Measurements from ENCODE around the gene MEX3D. TPM values are rescaled to one million over a fixed set of nuclear protein-coding genes. Genes with fewer than 3 reads are reported as not detected.

Gene MEX3D
- polyA plus RNA-seq, 1 donor (not counting 4 experiments of a cell fraction or from before 2014, with no cell fraction given) = 3.9 TPM

DNA sequence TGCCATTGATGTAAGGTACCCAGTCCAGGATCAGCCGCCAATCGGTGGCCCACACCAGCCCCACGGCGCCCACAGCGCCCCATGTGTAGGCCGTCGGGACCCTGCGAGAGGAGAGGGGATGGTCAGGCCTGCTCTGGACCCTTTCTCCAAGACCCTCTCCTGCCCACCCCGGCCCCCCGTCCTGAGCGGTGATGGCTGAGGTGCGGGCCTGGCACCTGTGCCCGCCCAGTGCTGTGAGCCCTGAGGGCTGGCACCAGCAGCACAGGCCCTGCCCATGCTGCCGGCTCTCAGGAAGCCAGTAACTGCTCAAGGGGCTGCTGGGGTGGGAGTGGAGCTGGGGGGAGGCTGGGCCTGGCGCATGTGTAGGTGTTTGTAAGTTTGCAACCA lies 31.3 kb upstream of the MEX3D start:
- Histone ChIP-seq H3K27me3 (ENCODE audit: control insufficient read depth, extremely low read depth, insufficient read depth, low read length) (no peaks in the 10 kb centered on the region), H3K27ac (ENCODE audit: control insufficient read depth, insufficient read depth, low read length) (no peak overlapping the region), H4K20me1 (ENCODE audit: control insufficient read depth, extremely low read depth, insufficient read depth, low read length) (peaks cover 7% of the 10 kb centered on the region), H3K36me3 (ENCODE audit: control insufficient read depth in 2 of 2, extremely low read depth in 1 of 2, insufficient read depth in 2 of 2, low read length in 2 of 2) (peaks cover 26 to 27% of the 10 kb centered on the region in 2 experiments), H3K9ac (ENCODE audit: control insufficient read depth, extremely low read depth, insufficient read depth, low read length) (no peak overlapping the region), H3K79me2 (ENCODE audit: control insufficient read depth, insufficient read depth, low read length) (peaks cover 59% of the 10 kb centered on the region), H3K9me1 (ENCODE audit: control insufficient read depth, extremely low read depth, insufficient read depth, low read length) (no peaks in the 10 kb centered on the region), H3K9me3 (ENCODE audit: control insufficient read depth, low read depth, low read length) (no peaks in the 10 kb centered on the region), H2AFZ (ENCODE audit: control insufficient read depth, low read length) (no peak overlapping the region), H3K4me1 (ENCODE audit: control insufficient read depth, extremely low read depth, insufficient read depth, low read length) (peaks cover 2% of the 10 kb centered on the region), H3K4me2 (ENCODE audit: control insufficient read depth, extremely low read depth, insufficient read depth, low read depth, low read length) (no peak overlapping the region), H3K4me3 (ENCODE audit: control insufficient read depth in 2 of 3, extremely low read depth in 1 of 3, insufficient read depth in 2 of 3, low read depth in 1 of 3, low read length in 3 of 3) (no peak overlapping the region)
- FAIRE-seq (no peak), DNase-seq (ENCODE audit: low read depth, low spot score) (no peak)
- dilution Hi-C loops (cut with MboI; ENCODE audit: extremely low pct_ligation_motif_present, low sequenced_read_pairs) = no loop called here
- no peak for TF ChIP-seq CTCF (optimal IDR thresholded peaks at IDR 0.05 in 1 of 3, IDR thresholded peaks at IDR 0.05 in 1 of 3, conservative IDR thresholded peaks at IDR 0.05 in 1 of 3; ENCODE audit: extremely low read depth in 1 of 3, insufficient read depth in 2 of 3, low read length in 3 of 3)
- TF ChIP-seq EZH2 (IDR thresholded peaks at IDR 0.05; ENCODE audit: low read length) = no peak

- H3K9ac ChIP-seq (ENCODE audit: control insufficient read depth, extremely low read depth, insufficient read depth, low read length) = no peak overlapping the region
- no peak overlapping the region for H3K27ac ChIP-seq (ENCODE audit: control insufficient read depth, insufficient read depth, low read length)
- H3K4me1 ChIP-seq (ENCODE audit: control insufficient read depth, extremely low read depth, insufficient read depth, low read length) = no peaks in the 10 kb centered on the region
- no peak for DNase-seq (ENCODE audit: low read depth, low spot score)
- FAIRE-seq = no peak
- no peak overlapping the region for H2AFZ ChIP-seq (ENCODE audit: control insufficient read depth, low read length)
- peaks cover 7% of the 10 kb centered on the region for H4K20me1 ChIP-seq (ENCODE audit: control insufficient read depth, extremely low read depth, insufficient read depth, low read length)
- peaks cover 53% of the 10 kb centered on the region for H3K79me2 ChIP-seq (ENCODE audit: control insufficient read depth, insufficient read depth, low read length)
- dilution Hi-C loops (cut with MboI; ENCODE audit: extremely low pct_ligation_motif_present, low sequenced_read_pairs) = no loop called here
- H3K27me3 ChIP-seq (ENCODE audit: control insufficient read depth, extremely low read depth, insufficient read depth, low read length) = no peaks in the 10 kb centered on the region
- peaks cover 26 to 27% of the 10 kb centered on the region in 2 experiments for H3K36me3 ChIP-seq (ENCODE audit: control insufficient read depth in 2 of 2, extremely low read depth in 1 of 2, insufficient read depth in 2 of 2, low read length in 2 of 2)
- TF ChIP-seq CTCF (optimal IDR thresholded peaks at IDR 0.05 in 1 of 3, IDR thresholded peaks at IDR 0.05 in 1 of 3, conservative IDR thresholded peaks at IDR 0.05 in 1 of 3; ENCODE audit: extremely low read depth in 1 of 3, insufficient read depth in 2 of 3, low read length in 3 of 3) (no peak), EZH2 (IDR thresholded peaks at IDR 0.05; ENCODE audit: low read length) (no peak)
- no peak overlapping the region for H3K4me2 ChIP-seq (ENCODE audit: control insufficient read depth, extremely low read depth, insufficient read depth, low read depth, low read length)
- H3K9me1 ChIP-seq (ENCODE audit: control insufficient read depth, extremely low read depth, insufficient read depth, low read length) = no peaks in the 10 kb centered on the region
- no peaks in the 10 kb centered on the region for H3K9me3 ChIP-seq (ENCODE audit: control insufficient read depth, low read depth, low read length)
- H3K4me3 ChIP-seq (ENCODE audit: control insufficient read depth in 2 of 3, extremely low read depth in 1 of 3, insufficient read depth in 2 of 3, low read depth in 1 of 3, low read length in 3 of 3) = no peak overlapping the region
Observed at GRCh38 chr19:1598777-1599459, 30.8 kb upstream of the MEX3D start.

Data from keratinocyte (primary cell).